Activated CD4-positive, CD25-positive, alpha-beta regulatory T cell treated with anti-CD3 and anti-CD28 coated beads, Interleukin-2, amount 50 U/mL, for 16 hours (primary cell): ENCODE data around the gene CYSLTR2.
"Not testable (repeated sequence)": the region's sequence is repeated elsewhere in the genome, so short reads cannot be mapped to it uniquely, and the experiment has no call there.

Source experiments
- DNase-seq: peaks from one replicate; pipeline ENCODE4 v3.0.0-alpha.2; 2020; ENCODE audit warnings: low read depth, low spot score

The CYSLTR2 gene

DNA sequence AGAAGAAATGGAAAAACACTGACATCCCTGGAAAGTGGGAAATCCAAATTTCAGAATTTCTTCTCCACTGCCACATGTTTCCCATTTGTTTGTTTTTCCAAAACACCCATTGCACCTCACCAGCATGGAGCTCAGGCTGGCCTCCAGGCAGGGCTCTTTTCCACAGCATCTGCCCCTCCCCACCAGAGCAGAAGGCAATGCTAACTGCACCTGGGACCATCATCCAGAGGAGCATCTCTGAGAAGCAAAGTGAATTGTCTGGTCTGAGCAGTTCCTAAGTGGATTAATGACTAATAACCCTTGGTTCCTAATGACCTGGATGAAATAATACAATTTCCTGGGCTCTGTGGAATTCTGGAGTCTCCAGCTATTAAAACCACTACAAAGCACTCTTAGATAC is 8.8 kb upstream of the CYSLTR2 start:
- DNase-seq = no peak

DNA sequence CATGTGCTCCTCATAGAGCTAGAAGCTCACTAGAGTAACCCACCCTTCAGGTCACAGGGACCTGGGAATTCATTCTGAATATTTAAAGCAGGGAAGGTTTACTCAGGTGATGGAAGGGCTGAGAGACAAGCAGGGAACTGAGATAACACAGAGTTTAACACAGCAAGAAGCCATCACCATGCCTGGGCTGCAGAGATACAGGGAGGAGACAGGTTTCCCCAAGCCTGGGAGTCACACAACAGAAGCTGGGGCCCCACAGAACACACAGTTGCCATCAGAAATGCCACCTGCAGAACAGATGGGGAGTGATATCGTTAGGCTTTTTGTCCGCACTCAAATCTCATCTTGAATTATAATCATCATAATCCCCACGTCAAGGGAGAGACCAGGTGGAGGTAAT is 7.9 kb upstream of the CYSLTR2 start:
- DNase-seq = no peak

DNA sequence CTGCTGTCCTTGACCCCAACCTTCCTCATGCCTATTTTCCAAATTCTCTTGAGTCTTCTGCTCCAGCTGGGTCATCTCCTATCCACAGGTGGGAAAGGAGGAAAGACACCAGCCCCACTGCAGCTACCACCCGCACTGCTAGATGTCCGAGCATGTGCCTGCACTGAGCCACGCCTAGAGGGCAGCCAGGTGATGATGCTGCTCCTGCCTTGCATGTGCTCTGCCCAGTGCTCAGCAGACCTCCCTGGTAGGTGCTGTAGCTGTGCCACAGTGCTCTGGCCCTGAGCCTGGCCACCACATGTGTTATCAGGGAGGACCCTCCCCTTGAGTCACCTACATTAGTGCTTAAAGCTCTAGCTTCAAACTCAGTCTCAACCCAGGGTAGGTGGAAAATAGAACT is 6.9 kb upstream of the CYSLTR2 start:
- no peak for DNase-seq

DNA sequence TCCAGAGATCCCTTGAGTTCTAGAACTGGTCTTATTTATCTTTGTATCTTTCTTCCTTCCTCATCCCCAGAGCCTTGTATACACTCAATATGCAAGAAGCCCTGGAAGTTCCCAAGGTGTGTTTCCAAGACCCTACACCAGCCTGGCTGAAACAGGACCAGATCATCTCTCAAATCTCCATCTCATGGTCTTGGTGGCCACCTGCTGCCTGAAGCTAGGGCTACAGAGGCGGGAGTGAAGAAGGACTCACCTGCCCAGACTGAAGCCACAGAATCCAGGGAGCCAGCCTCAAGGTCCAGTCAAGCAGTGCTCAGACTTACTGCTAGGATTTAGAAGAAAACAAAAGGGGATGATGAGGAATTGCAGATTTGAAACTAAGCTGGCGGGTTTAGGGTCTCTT is 6.1 kb upstream of the CYSLTR2 start:
- no peak for DNase-seq

DNA sequence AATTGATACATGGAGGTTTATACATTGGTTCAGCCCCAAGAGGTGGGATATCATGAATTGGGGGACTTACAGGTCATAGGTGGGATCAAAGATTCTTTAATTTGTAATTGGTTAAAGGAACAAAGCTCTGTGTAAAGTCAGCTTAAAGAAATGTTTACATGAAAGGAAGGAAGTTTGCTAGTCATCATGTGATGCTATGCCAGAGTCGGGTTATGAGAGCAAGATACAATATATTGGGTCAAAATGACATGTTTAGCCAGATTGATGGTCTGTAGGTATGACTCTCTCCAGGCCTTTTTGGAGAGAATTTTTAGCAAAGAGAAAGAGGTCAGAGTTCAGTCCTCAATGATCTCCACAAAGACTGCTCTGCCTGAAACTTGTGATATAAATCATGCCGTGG is 5.3 kb upstream of the CYSLTR2 start:
- no peak for DNase-seq

- DNase-seq = no peak
These were observed 768 bp upstream of the CYSLTR2 start for GRCh38 chr13:48652851-48653471.

GRCh38 chr13:48654511-48654910 is 782 bp downstream of the CYSLTR2 start:
- no peak for DNase-seq

GRCh38 chr13:48655291-48655690 is 1.6 kb downstream of the CYSLTR2 start:
- DNase-seq = no peak

GRCh38 chr13:48656608-48657007 is 2.9 kb downstream of the CYSLTR2 start:
- no peak for DNase-seq

DNA sequence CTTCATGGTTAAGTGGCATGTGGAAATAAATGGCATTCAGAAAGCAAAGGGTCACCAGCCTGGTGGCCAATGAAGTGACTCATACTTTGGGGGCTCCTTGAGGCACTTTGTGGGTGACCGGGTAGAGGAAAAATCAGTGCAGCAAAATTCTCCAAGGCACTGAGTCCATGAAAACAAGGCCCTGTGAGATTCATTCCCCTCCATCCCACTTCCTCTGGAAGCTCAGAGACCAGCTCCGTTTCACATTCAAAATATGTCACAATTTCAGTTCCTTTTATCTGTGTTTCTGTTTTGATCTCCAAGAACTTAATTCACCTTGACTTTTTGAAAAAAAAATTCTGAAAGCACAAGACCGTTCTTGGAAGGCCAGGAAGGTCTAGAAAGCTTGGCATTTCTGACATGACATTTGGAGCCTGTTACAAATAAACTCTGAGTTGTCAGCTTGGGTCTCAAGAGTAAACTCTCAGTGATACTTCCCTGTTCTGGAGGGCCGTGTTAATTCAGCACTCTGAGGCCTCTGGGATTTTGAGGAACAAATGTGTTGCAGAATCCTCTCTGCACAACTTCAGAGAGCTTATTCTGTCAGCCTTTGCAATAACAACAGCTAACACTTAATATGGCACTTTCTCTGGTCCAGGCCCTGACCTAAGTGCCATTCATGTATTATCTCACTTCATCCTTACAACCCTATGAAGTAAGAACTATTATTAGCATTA is 6.8 kb downstream of the CYSLTR2 start:
- no peak for DNase-seq

- DNase-seq = no peak
These were observed 7.4 kb downstream of the CYSLTR2 start for GRCh38 chr13:48661107-48661506.

GRCh38 chr13:48662226-48662625 is 8.5 kb downstream of the CYSLTR2 start:
- no peak for DNase-seq

GRCh38 chr13:48667136-48667535 is 13.4 kb downstream of the CYSLTR2 start:
- DNase-seq = no peak

DNA sequence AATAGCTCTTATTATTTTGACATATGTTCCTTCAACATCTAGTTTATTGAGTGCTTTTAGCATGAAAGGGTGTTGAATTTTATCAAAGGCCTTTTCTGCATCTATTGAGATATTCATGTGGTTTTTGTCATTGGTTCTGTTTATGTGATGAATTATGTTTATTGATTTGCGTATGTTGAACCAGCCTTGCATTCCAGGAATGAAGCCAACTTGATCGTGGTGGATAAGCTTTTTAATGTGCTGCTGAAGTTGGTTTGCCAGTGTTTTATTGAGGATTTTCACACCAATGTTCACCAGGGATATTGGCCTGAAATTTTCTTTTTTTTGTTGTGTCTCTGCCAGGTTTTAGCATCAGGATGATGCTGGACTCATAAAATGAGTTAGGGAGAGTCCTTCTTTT is 17.7 kb downstream of the CYSLTR2 start:
- DNase-seq = not testable (repeated sequence)

DNA sequence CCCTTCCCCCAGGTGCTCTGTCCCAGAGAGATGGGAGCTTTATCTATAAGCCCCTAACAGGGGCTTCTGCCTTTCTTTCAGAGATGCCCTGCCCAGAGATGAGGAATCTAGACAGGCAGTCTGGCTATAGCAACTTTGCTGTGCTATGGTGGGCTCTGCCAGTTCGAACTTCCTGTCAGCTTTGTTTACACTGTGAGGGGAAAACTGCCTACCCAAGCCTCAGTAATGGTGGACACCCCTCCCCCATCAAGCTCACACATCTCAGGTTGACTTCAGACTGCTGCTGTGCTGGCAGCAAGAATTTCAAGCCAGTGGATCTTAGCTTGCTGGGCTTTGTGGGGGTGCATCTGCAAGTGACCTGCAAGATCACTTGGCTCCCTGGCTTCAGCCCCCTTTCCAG is 21.5 kb downstream of the CYSLTR2 start:
- no peak for DNase-seq

GRCh38 chr13:48678316-48678715 is 24.6 kb downstream of the CYSLTR2 start:
- DNase-seq = no peak

DNA sequence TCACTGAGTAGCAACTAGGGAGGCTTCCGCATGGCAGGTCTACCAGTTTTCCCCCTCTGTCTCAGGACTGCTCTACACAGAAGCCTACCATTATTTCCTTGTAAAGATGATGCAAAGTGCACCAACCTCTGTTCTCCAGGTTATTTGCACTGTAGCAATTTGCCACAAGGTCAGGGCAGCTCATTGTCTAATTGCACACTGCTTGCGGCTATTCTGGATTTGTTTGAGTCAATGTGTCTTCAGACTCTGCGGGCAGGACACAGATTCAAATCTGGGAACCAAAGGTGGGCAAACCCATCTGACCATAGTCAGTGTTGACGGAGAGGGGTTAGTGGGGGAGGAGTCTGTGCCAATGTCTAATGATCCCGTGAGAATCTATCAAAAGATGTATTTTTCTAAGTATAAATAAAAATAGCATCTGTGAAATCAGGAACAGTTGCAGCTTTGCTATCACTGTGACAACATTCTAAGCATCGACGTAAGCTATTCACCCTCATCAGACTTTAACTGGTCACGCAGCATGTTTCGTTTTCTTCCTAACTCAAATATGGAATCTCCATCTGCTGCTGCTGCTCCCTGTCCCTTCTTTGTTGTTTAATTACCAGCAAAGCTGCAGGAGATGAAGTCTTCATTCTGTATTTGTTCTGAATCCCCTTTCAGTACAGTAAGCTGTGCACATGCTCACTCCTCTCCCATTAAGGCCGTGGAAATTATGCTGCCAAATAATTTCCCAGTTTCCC is 26.4 kb downstream of the CYSLTR2 start:
- DNase-seq = no peak

DNA sequence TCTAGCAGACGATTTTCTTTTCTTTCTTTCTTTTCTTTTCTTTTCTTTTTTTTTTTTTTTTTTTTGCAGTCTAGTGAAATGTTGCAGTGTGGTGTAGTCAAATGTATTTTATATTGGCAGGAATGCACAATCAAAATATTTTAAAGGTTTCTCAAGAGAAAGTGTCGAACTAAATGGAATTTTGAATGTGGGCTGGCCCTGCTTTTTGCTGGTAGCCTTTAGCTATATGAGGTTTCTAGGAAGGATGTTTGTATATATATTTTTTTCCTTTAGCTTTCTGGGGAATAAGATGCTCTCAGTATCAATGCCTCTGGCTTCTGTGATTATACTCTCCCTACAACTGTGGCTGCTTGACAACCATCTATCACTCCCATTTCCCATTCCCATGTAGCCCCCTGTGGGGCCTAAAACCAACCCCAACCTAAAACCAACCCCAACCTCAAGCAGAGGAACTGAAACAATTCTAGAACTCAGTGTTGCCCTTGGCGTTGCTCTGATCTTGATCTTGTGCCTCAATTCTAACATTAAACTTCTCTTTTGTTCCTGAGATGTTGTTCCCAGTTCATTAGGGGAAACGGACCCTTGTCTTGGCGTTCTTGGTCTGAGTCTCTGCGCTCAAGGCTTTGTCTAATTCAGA is 27.1 kb downstream of the CYSLTR2 start:
- DNase-seq = no peak

DNA sequence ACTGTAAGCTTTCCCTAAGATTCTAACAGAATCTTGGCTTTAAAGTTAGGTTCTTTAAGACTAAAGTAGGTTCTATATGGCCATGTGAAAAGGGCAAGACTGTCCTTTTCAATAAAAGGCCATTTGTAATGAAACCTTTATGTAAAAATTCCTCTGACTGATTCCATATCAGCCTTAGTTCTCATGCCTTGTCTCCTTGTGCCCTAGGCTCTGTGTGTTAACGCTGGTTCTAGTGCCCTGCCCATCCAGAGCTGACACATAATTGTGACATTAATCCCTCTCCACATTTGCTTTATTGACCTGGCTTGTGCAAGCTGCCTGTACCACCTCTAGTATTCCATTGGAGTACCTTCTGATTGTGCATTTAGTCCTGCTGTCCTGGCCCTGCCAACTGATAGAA is 28.2 kb downstream of the CYSLTR2 start:
- no peak for DNase-seq

DNA sequence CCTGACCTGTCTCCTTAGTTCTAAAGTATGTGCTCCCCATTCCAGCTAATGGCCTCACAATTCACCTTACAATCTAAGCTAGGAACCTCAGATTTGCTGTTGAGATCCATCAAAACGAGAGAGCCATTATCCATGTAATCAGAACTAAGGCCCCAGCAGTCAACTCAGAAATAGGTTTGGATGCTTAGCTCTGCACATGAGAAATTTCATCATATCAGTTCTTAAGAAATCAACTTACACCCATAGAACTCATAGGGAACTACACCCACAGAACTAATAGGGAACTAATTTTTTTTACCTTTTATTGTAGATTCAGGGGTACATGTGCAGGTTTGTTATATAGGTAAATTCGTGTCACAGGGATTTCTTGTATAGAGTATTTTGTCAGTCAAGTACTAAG is 28.7 kb downstream of the CYSLTR2 start:
- DNase-seq = no peak

DNA sequence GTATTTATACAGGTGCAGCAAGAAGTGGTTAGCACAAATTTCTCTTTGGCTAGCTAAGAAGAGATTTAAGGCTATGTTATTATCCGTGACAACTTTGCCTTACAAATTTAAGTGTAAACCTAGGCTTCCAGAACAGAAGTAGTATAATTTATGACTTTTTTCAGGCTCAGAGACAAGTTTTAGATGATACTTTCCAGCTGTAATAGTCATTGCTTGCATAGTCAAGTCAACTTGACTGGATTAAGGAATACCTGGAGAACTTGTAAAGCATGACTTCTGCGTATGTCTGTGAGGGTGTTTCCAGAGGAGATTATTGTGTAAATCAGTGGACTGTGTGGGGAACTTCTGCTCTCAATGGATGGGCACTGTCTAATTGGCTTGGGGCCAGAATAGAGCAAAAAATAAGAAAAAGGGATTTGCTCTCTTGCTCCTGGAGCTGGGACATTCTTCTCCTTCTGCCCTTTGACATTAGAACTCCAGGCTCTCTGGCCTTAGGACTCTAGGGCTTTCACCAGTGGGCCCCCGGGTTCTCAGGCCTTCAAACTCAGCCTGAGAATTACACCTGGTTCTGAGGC is 33.0 kb downstream of the CYSLTR2 start:
- DNase-seq = no peak

GRCh38 chr13:48687249-48687648 is 33.5 kb downstream of the CYSLTR2 start:
- no peak for DNase-seq
